Colonic mucosa (tissue), 4 donors: Measurements from ENCODE around the gene MSH3. TPM values are rescaled to one million over a fixed set of nuclear protein-coding genes. Genes with fewer than 3 reads are reported as not detected.

Source experiments
- DNase-seq: peaks from one replicate; pipeline ENCODE4 v3.0.0-alpha.2; 2020
- H3K27ac ChIP-seq: fragments of 200-600 bp; one replicate; pipeline ENCODE4 v1.8.0; 2021
- H3K27me3 ChIP-seq: fragments of 200-600 bp; one replicate; pipeline ENCODE4 v1.8.0; 2021
- H3K36me3 ChIP-seq: fragments of 200-600 bp; one replicate; pipeline ENCODE4 v1.8.0; 2021
- H3K4me1 ChIP-seq: fragments of 200-600 bp; one replicate; pipeline ENCODE4 v1.8.0; 2021; ENCODE audit warnings: mild to moderate bottlenecking
- H3K4me3 ChIP-seq: fragments of 200-600 bp; one replicate; pipeline ENCODE4 v1.8.0; 2021
- H3K9ac ChIP-seq, 2 donors: one replicate each; pipeline ENCODE4 v1.7.0; 2013; ENCODE audit warnings: control low read depth in 2 of 2, low read depth in 2 of 2, low read length in 2 of 2
- H3K9me3 ChIP-seq: fragments of 200-600 bp; one replicate; pipeline ENCODE4 v1.8.0; 2021
- CTCF ChIP-seq: fragments of 200-600 bp; IDR thresholded peaks from one replicate; pipeline ENCODE4 v1.8.0; 2022; ENCODE audit warnings: antibody characterized with exemption, mild to moderate bottlenecking
- intact Hi-C: fragments of 100-400 bp; cut with DNase I; formaldehyde crosslinking; loops from one replicate; pipeline ENCODE4 v1.14.1; 2022
- total RNA-seq, 2 donors: library from RNA; stranded (reverse); fragmentation: NEBNext Ultra II Directional in 1 of 2; extraction: Animal tissue kit (Norgen Biotek cat#: 25700) in 1 of 2; gene quantifications; one replicate each; pipeline ENCODE4 v1.2.1, GENCODE V29; 2021
- donor health status: healthy.
- donor health status: DM: no; HTN: no; CAD: no.
- donor health status: DM: no; HTN: no; CAD: no.

MSH3 gene
- total RNA-seq, 2 donors from 2014 or later: 15.1 to 16.3 TPM

DNA sequence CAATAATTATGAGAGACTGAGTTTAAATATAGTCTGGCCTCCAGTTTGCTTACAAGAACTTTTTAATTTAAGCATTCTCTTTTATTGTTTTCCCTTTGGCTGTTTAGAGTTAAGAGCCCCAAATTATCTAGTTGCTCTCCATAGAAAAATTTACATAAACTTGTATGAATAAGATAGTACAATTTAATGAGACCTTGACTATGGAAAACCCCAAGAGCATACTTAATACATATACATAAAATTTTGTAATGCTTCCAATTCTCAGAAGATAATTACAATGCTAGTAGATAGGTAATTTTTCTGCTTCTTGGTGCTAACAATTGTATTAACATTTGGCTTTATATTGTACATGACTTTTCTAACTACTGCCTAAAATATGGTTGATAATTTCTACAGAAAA is 20.3 kb upstream of the MSH3 start:
- Histone ChIP-seq H3K4me1 (no peaks in the 10 kb centered on the region), H3K36me3 (no peaks in the 10 kb centered on the region), H3K9me3 (no peaks in the 10 kb centered on the region), H3K27ac (no peak overlapping the region), H3K4me3 (no peak overlapping the region), H3K27me3 (no peaks in the 10 kb centered on the region), H3K9ac (no peak overlapping the region)
- DNase-seq: no peak
- intact Hi-C loops: no loop called here
- TF ChIP-seq CTCF: no peak

DNA sequence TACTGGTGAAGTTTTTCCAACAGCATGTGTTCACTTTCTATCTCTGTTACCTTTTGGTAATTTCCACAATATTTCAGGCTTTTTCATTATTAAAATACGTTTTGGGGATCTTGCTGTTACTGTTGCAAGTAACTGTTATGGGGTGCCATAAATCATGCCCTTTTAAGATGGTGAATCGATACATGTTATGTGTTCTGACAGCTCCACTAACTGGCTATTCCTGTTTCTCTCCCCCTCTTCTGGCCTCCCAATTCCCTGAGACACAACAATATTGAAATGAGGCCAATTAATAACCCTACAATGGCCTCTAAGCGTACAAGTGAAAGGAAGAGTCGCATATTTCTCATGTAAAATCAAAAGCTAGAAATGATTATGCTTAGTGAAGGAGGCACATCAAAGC is 13.1 kb upstream of the MSH3 start:
- Histone ChIP-seq H3K4me1 (no peaks in the 10 kb centered on the region), H3K27me3 (no peaks in the 10 kb centered on the region), H3K4me3 (no peak overlapping the region), H3K27ac (no peak overlapping the region), H3K9ac (no peak overlapping the region), H3K9me3 (no peaks in the 10 kb centered on the region), H3K36me3 (no peaks in the 10 kb centered on the region)
- TF ChIP-seq CTCF: no peak
- intact Hi-C loops: no loop called here
- DNase-seq: no peak

DNA sequence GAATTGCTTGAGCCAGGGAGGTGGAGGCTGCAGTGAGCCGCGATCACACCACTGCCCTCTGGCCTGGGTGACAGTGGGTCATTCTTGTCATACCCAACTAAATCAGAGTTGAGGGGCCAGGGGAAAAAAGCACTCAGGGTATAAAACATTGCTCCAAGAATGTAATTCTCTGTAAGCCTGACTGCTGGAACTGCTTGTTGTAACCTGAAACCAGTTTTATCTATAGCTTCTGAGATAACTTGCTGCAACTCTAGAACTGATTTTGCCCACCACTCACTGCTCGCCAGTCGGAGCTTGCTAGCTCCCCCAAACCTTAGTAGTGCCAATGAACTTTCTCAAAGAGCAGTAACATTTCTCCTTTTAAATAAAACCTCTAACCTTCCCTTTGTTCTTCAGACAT is 9.6 kb upstream of the MSH3 start:
- no peak for TF ChIP-seq CTCF
- intact Hi-C loops: no loop called here
- no peaks in the 10 kb centered on the region for H3K36me3 ChIP-seq
- DNase-seq: no peak
- no peak overlapping the region for H3K9ac ChIP-seq
- no peaks in the 10 kb centered on the region for H3K27me3 ChIP-seq
- no peaks in the 10 kb centered on the region for H3K4me1 ChIP-seq
- H3K27ac ChIP-seq: no peak overlapping the region
- no peaks in the 10 kb centered on the region for H3K9me3 ChIP-seq
- no peak overlapping the region for H3K4me3 ChIP-seq

GRCh38 chr5:80646926-80647325 is 7.5 kb upstream of the MSH3 start:
- no peaks in the 10 kb centered on the region for H3K36me3 ChIP-seq
- intact Hi-C loops: no loop called here
- TF ChIP-seq CTCF: no peak

DNA sequence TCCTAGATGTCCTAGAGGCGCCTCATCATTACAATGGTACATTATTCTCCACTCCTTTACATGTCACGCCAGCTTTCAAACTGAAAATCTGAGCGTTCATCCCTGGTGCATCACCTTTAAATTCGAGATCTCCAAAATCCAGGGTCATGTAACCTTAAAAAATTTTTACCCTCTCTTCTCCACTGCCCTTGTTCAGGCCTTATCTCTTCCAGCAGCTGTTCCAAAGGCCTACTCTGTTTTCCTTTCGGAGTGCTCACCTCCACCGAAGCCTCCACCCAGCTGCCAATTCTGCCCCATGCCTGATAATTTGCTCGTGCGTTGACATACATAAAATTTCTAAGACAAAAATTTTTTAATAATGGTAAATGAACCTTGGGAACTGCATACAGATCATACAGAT is 950 bp upstream of the MSH3 start:
- Histone ChIP-seq H3K4me1 (no peaks in the 10 kb centered on the region), H3K27me3 (no peaks in the 10 kb centered on the region), H3K4me3 (peak overlapping the region; percentile 83), H3K9ac (peak overlapping the region in 1 of 2 donors; percentile 51), H3K36me3 (no peaks in the 10 kb centered on the region), H3K9me3 (no peaks in the 10 kb centered on the region), H3K27ac (peak overlapping the region; percentile 99)
- no peak for TF ChIP-seq CTCF
- intact Hi-C loops: no loop called here
- peak; percentile 29 for DNase-seq

More at GRCh38 chr5:80646926-80647325, 7.5 kb upstream of the MSH3 start:
- Histone ChIP-seq H3K27me3 (no peaks in the 10 kb centered on the region), H3K9ac (no peak overlapping the region), H3K4me1 (no peaks in the 10 kb centered on the region), H3K4me3 (no peak overlapping the region), H3K9me3 (no peaks in the 10 kb centered on the region), H3K27ac (no peak overlapping the region)
- DNase-seq: no peak

DNA sequence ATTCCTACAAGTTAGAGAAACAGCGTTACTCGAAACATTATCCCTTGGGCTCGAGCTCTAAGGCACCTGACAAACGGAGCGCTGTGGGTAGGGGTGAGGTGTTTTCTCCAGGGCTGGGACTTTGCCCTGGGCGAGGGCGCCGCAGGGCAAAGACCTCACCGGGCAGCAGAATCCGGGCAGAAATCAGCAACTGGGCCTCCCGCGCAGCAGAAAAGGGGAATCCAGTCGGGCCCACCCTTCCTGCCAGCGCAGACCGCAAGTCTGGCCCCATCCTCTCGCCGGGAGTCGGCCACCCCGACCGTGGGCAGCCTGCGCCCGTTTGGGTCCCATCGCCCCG is 430 bp upstream of the MSH3 start:
- Histone ChIP-seq H3K27me3 (no peaks in the 10 kb centered on the region), H3K36me3 (no peaks in the 10 kb centered on the region), H3K27ac (peak overlapping the region; percentile 99), H3K9me3 (no peaks in the 10 kb centered on the region), H3K9ac (peak overlapping the region in 1 of 2 donors; percentile 51), H3K4me3 (peak overlapping the region; percentile 83), H3K4me1 (no peaks in the 10 kb centered on the region)
- peak; percentile 71 for DNase-seq
- intact Hi-C loops: no loop called here
- TF ChIP-seq CTCF: no peak
